ENCODE measurements around the gene BAMBI. TPM values are rescaled to one million over a fixed set of nuclear protein-coding genes. Genes with fewer than 3 reads are reported as not detected.

The BAMBI gene
- polyA plus RNA-seq (2012; ENCODE audit: low read depth, missing spikeins) = not detected

- TF ChIP-seq POLR2A (IDR thresholded peaks at IDR 0.05; ENCODE audit: low read depth, low read length) (no peak), PAX5 (IDR thresholded peaks at IDR 0.05; ENCODE audit: insufficient read depth, low read length, severe bottlenecking) (no peak), SPI1 (IDR thresholded peaks at IDR 0.05; ENCODE audit: low read depth, low read length) (no peak)
- peak; percentile 83 for FAIRE-seq
- DNase-seq (ENCODE audit: insufficient read length, low spot score) = peak; percentile 90
Measured at GRCh38 chr10:28676968-28677887, at the start of gene BAMBI. TSS of gene BAMBI (plus strand) at chr10:28677521. CDS start at chr10:28677898, 377 bp downstream.

GRCh38 chr10:28628184-28628893 is 49.0 kb upstream of the BAMBI start:
- TF ChIP-seq POLR2AphosphoS5 (IDR thresholded peaks at IDR 0.05; ENCODE audit: low read depth, low read length) (no peak), SPI1 (IDR thresholded peaks at IDR 0.05; ENCODE audit: low read depth, low read length) (no peak), PAX5 (IDR thresholded peaks at IDR 0.05; ENCODE audit: insufficient read depth, low read length, severe bottlenecking) (no peak), POLR2A (IDR thresholded peaks at IDR 0.05; ENCODE audit: low read depth, low read length) (no peak), POU2F2 (IDR thresholded peaks at IDR 0.05; ENCODE audit: low read depth, low read length) (no peak)
- FAIRE-seq (peak; percentile 75), DNase-seq (ENCODE audit: insufficient read length, low spot score) (peak; percentile 25)

- no peak for DNase-seq (ENCODE audit: insufficient read length, low spot score)
- no peak for FAIRE-seq
- no peak for TF ChIP-seq TAF1 (IDR thresholded peaks at IDR 0.05; ENCODE audit: low read depth, low read length)
- no peak for TF ChIP-seq PAX5 (IDR thresholded peaks at IDR 0.05; ENCODE audit: insufficient read depth, low read length, severe bottlenecking)
- TF ChIP-seq SPI1 (IDR thresholded peaks at IDR 0.05; ENCODE audit: low read depth, low read length) = no peak
- TF ChIP-seq POLR2A (IDR thresholded peaks at IDR 0.05; ENCODE audit: low read depth, low read length) = no peak
- TF ChIP-seq POLR2AphosphoS5 (IDR thresholded peaks at IDR 0.05; ENCODE audit: low read depth, low read length) = no peak
- no peak for TF ChIP-seq POU2F2 (IDR thresholded peaks at IDR 0.05; ENCODE audit: low read depth, low read length)
Measured at GRCh38 chr10:28631896-28632583, 45.3 kb upstream of the BAMBI start.

- TF ChIP-seq SPI1 (IDR thresholded peaks at IDR 0.05; ENCODE audit: low read depth, low read length) = no peak
- no peak for TF ChIP-seq PAX5 (IDR thresholded peaks at IDR 0.05; ENCODE audit: insufficient read depth, low read length, severe bottlenecking)
- TF ChIP-seq POU2F2 (IDR thresholded peaks at IDR 0.05; ENCODE audit: low read depth, low read length) = no peak
- TF ChIP-seq POLR2A (IDR thresholded peaks at IDR 0.05; ENCODE audit: low read depth, low read length) = no peak
- no peak for TF ChIP-seq POLR2AphosphoS5 (IDR thresholded peaks at IDR 0.05; ENCODE audit: low read depth, low read length)
- TF ChIP-seq TAF1 (IDR thresholded peaks at IDR 0.05; ENCODE audit: low read depth, low read length) = no peak
- no peak for FAIRE-seq
- DNase-seq (ENCODE audit: insufficient read length, low spot score) = no peak
Measured at GRCh38 chr10:28632584-28632945, 44.8 kb upstream of the BAMBI start.

- no peak for TF ChIP-seq PAX5 (IDR thresholded peaks at IDR 0.05; ENCODE audit: insufficient read depth, low read length, severe bottlenecking)
- no peak for TF ChIP-seq POLR2AphosphoS5 (IDR thresholded peaks at IDR 0.05; ENCODE audit: low read depth, low read length)
- no peak for TF ChIP-seq POU2F2 (IDR thresholded peaks at IDR 0.05; ENCODE audit: low read depth, low read length)
- TF ChIP-seq POLR2A (IDR thresholded peaks at IDR 0.05; ENCODE audit: low read depth, low read length) = no peak
- no peak for TF ChIP-seq TAF1 (IDR thresholded peaks at IDR 0.05; ENCODE audit: low read depth, low read length)
- TF ChIP-seq SPI1 (IDR thresholded peaks at IDR 0.05; ENCODE audit: low read depth, low read length) = no peak
- no peak for DNase-seq (ENCODE audit: insufficient read length, low spot score)
- FAIRE-seq = no peak
Measured at GRCh38 chr10:28633750-28634149, 43.6 kb upstream of the BAMBI start.

GRCh38 chr10:28637346-28637745 is 40.0 kb upstream of the BAMBI start:
- no peak for TF ChIP-seq PAX5 (IDR thresholded peaks at IDR 0.05; ENCODE audit: insufficient read depth, low read length, severe bottlenecking)
- no peak for TF ChIP-seq TAF1 (IDR thresholded peaks at IDR 0.05; ENCODE audit: low read depth, low read length)
- TF ChIP-seq POLR2A (IDR thresholded peaks at IDR 0.05; ENCODE audit: low read depth, low read length) = no peak
- no peak for TF ChIP-seq SPI1 (IDR thresholded peaks at IDR 0.05; ENCODE audit: low read depth, low read length)
- no peak for TF ChIP-seq POU2F2 (IDR thresholded peaks at IDR 0.05; ENCODE audit: low read depth, low read length)
- TF ChIP-seq POLR2AphosphoS5 (IDR thresholded peaks at IDR 0.05; ENCODE audit: low read depth, low read length) = no peak
- FAIRE-seq (no peak), DNase-seq (ENCODE audit: insufficient read length, low spot score) (no peak)

GRCh38 chr10:28638392-28638791 is 38.9 kb upstream of the BAMBI start:
- FAIRE-seq = no peak
- TF ChIP-seq POLR2A (IDR thresholded peaks at IDR 0.05; ENCODE audit: low read depth, low read length) (no peak), POU2F2 (IDR thresholded peaks at IDR 0.05; ENCODE audit: low read depth, low read length) (no peak), TAF1 (IDR thresholded peaks at IDR 0.05; ENCODE audit: low read depth, low read length) (no peak), PAX5 (IDR thresholded peaks at IDR 0.05; ENCODE audit: insufficient read depth, low read length, severe bottlenecking) (no peak)

GRCh38 chr10:28640551-28640950 is 36.8 kb upstream of the BAMBI start:
- no peak for DNase-seq (ENCODE audit: insufficient read length, low spot score)
- no peak for FAIRE-seq
- TF ChIP-seq PAX5 (IDR thresholded peaks at IDR 0.05; ENCODE audit: insufficient read depth, low read length, severe bottlenecking) (no peak), POLR2A (IDR thresholded peaks at IDR 0.05; ENCODE audit: low read depth, low read length) (no peak), SPI1 (IDR thresholded peaks at IDR 0.05; ENCODE audit: low read depth, low read length) (no peak), POLR2AphosphoS5 (IDR thresholded peaks at IDR 0.05; ENCODE audit: low read depth, low read length) (no peak), POU2F2 (IDR thresholded peaks at IDR 0.05; ENCODE audit: low read depth, low read length) (no peak)

More at GRCh38 chr10:28638392-28638791, 38.9 kb upstream of the BAMBI start:
- DNase-seq (ENCODE audit: insufficient read length, low spot score) = no peak

- no peak for TF ChIP-seq POU2F2 (IDR thresholded peaks at IDR 0.05; ENCODE audit: low read depth, low read length)
- TF ChIP-seq SPI1 (IDR thresholded peaks at IDR 0.05; ENCODE audit: low read depth, low read length) = no peak
- TF ChIP-seq POLR2A (IDR thresholded peaks at IDR 0.05; ENCODE audit: low read depth, low read length) = no peak
- no peak for TF ChIP-seq PAX5 (IDR thresholded peaks at IDR 0.05; ENCODE audit: insufficient read depth, low read length, severe bottlenecking)
- no peak for TF ChIP-seq TAF1 (IDR thresholded peaks at IDR 0.05; ENCODE audit: low read depth, low read length)
- no peak for TF ChIP-seq POLR2AphosphoS5 (IDR thresholded peaks at IDR 0.05; ENCODE audit: low read depth, low read length)
- FAIRE-seq (no peak), DNase-seq (ENCODE audit: insufficient read length, low spot score) (no peak)
Measured at GRCh38 chr10:28644647-28645046, 32.7 kb upstream of the BAMBI start.
